Epithelial cell of prostate (primary cell): Measurements from ENCODE around the gene CREBBP.
A peak's percentile ranks its signal among the peaks of the same experiment; 100 is the strongest.

Source experiments
- DNase-seq: peaks from one replicate; pipeline ENCODE4 v3.0.0-alpha.2; 2011; ENCODE audit warnings: low read depth, low spot score
- H3K27ac ChIP-seq: fragments of 450-650 bp; 2 replicates; pipeline ENCODE4 v1.5.1; 2017; ENCODE audit warnings: mild to moderate bottlenecking

The CREBBP gene

GRCh38 chr16:3691761-3692160, 188.8 kb downstream of the CREBBP start:
- no peak for DNase-seq
- no peak overlapping the region for H3K27ac ChIP-seq

GRCh38 chr16:3690980-3691720, 189.4 kb downstream of the CREBBP start:
- no peak overlapping the region for H3K27ac ChIP-seq
- no peak for DNase-seq

- no peak overlapping the region for H3K27ac ChIP-seq
- DNase-seq: peak; percentile 36
Observed at GRCh38 chr16:3690470-3690928, 190.0 kb downstream of the CREBBP start.

GRCh38 chr16:3689731-3690130, 190.8 kb downstream of the CREBBP start:
- no peak overlapping the region for H3K27ac ChIP-seq
- DNase-seq: no peak

- no peak overlapping the region for H3K27ac ChIP-seq
- no peak for DNase-seq
Observed at GRCh38 chr16:3687792-3688191, 192.7 kb downstream of the CREBBP start.

- DNase-seq: no peak
Observed at GRCh38 chr16:3687021-3687420, 193.5 kb downstream of the CREBBP start.

GRCh38 chr16:3681206-3681605, 199.3 kb downstream of the CREBBP start:
- DNase-seq: no peak
- H3K27ac ChIP-seq: no peak overlapping the region

More at GRCh38 chr16:3687021-3687420, 193.5 kb downstream of the CREBBP start:
- no peak overlapping the region for H3K27ac ChIP-seq

- H3K27ac ChIP-seq: no peak overlapping the region
- DNase-seq: no peak
Observed at GRCh38 chr16:3677994-3678393, 202.5 kb downstream of the CREBBP start.

- no peak overlapping the region for H3K27ac ChIP-seq
- DNase-seq: no peak
Observed at GRCh38 chr16:3675601-3676130, 204.8 kb downstream of the CREBBP start.
